T-helper 17 cell (primary cell): Measurements from ENCODE around the gene KIAA1549. TPM values are rescaled to one million over a fixed set of nuclear protein-coding genes. Genes with fewer than 3 reads are reported as not detected.
"Not testable (repeated sequence)": the region's sequence is repeated elsewhere in the genome, so short reads cannot be mapped to it uniquely, and the experiment has no call there.

Source experiments
- ATAC-seq: fragments of 150-1000 bp; cut with Tn5 transposase; 2 replicates; pipeline ENCODE4 v1.10.0; 2021; ENCODE audit warnings: mild to moderate bottlenecking, moderate library complexity
- DNase-seq, 3 donors: peaks; one replicate each; pipeline versions ENCODE4 v3.0.0 to v3.0.0-alpha.2; 2020 to 2021
- H3K9me3 ChIP-seq: one replicate; pipeline ENCODE4 v1.7.0; 2013; ENCODE audit warnings: low read length, mild to moderate bottlenecking; ENCODE audit not compliant: control insufficient read depth, poor library complexity, severe bottlenecking
- H3K27ac Mint-ChIP-seq: one replicate; pipeline ENCODE4 v1.8.0; 2022; ENCODE audit warnings: mild to moderate bottlenecking, moderate library complexity, mixed read lengths
- H3K27me3 Mint-ChIP-seq: one replicate; pipeline ENCODE4 v1.8.0; 2022; ENCODE audit warnings: mixed read lengths
- H3K36me3 Mint-ChIP-seq: one replicate; pipeline ENCODE4 v1.8.0; 2022; ENCODE audit warnings: low read depth, mixed read lengths
- H3K4me1 Mint-ChIP-seq: one replicate; pipeline ENCODE4 v1.8.0; 2022; ENCODE audit warnings: mild to moderate bottlenecking, mixed read lengths
- H3K4me3 Mint-ChIP-seq: one replicate; pipeline ENCODE4 v1.8.0; 2022; ENCODE audit warnings: mild to moderate bottlenecking, moderate library complexity, mixed read lengths
- total RNA-seq, 4 donors: library from RNA in 2 of 4; stranded (reverse) in 2 of 4; gene quantifications; one replicate each; pipeline ENCODE4 v1.2.3 and lab custom pipeline; 2022 to 2026

Gene KIAA1549
- total RNA-seq, 2 donors from 2014 or later: 0.21 TPM; not detected in 1

- H3K27me3 Mint-ChIP-seq: peaks cover 63% of the 10 kb centered on the region
- ATAC-seq (no peak), DNase-seq (no peak)
- H3K4me3 Mint-ChIP-seq: no peak overlapping the region
- no peak overlapping the region for H3K27ac Mint-ChIP-seq
- no peaks in the 10 kb centered on the region for H3K36me3 Mint-ChIP-seq
- no peaks in the 10 kb centered on the region for H3K4me1 Mint-ChIP-seq
- H3K9me3 ChIP-seq: no peaks in the 10 kb centered on the region
Measured at GRCh38 chr7:138832966-138833365, 148.2 kb downstream of the KIAA1549 start.

- Mint-ChIP-seq H3K4me1 (no peaks in the 10 kb centered on the region), H3K4me3 (no peak overlapping the region), H3K36me3 (peaks cover 5% of the 10 kb centered on the region), H3K27me3 (peaks cover 57% of the 10 kb centered on the region), H3K27ac (no peak overlapping the region)
- no peaks in the 10 kb centered on the region for H3K9me3 ChIP-seq
- DNase-seq (no peak), ATAC-seq (no peak)
Measured at GRCh38 chr7:138829335-138829734, 151.9 kb downstream of the KIAA1549 start.

GRCh38 chr7:138828302-138828701 lies 152.9 kb downstream of the KIAA1549 start:
- Mint-ChIP-seq H3K4me3 (no peak overlapping the region), H3K4me1 (no peaks in the 10 kb centered on the region), H3K27ac (no peak overlapping the region), H3K27me3 (peaks cover 46% of the 10 kb centered on the region), H3K36me3 (peaks cover 5% of the 10 kb centered on the region)
- no peak for ATAC-seq
- no peak for DNase-seq
- no peaks in the 10 kb centered on the region for H3K9me3 ChIP-seq

- Mint-ChIP-seq H3K36me3 (peaks cover 5% of the 10 kb centered on the region), H3K4me3 (no peak overlapping the region), H3K27ac (no peak overlapping the region), H3K27me3 (peaks cover 23% of the 10 kb centered on the region), H3K4me1 (no peaks in the 10 kb centered on the region)
- no peak for ATAC-seq
- DNase-seq: no peak
- H3K9me3 ChIP-seq: no peaks in the 10 kb centered on the region
Measured at GRCh38 chr7:138825049-138825721, 156.0 kb downstream of the KIAA1549 start.

- no peak overlapping the region for H3K27ac Mint-ChIP-seq
- ATAC-seq: no peak
- no peaks in the 10 kb centered on the region for H3K4me1 Mint-ChIP-seq
- no peaks in the 10 kb centered on the region for H3K9me3 ChIP-seq
- H3K4me3 Mint-ChIP-seq: no peak overlapping the region
- no peak for DNase-seq
- peaks cover 16% of the 10 kb centered on the region for H3K27me3 Mint-ChIP-seq
- H3K36me3 Mint-ChIP-seq: peaks cover 5% of the 10 kb centered on the region
Measured at GRCh38 chr7:138822867-138823535, 158.2 kb downstream of the KIAA1549 start.

- no peaks in the 10 kb centered on the region for H3K9me3 ChIP-seq
- H3K4me3 Mint-ChIP-seq: no peak overlapping the region
- DNase-seq: no peak
- H3K27me3 Mint-ChIP-seq: peaks cover 16% of the 10 kb centered on the region
- H3K36me3 Mint-ChIP-seq: peaks cover 5% of the 10 kb centered on the region
- no peaks in the 10 kb centered on the region for H3K4me1 Mint-ChIP-seq
- H3K27ac Mint-ChIP-seq: no peak overlapping the region
- no peak for ATAC-seq
Measured at GRCh38 chr7:138821912-138822311, 159.3 kb downstream of the KIAA1549 start.

- Mint-ChIP-seq H3K27me3 (no peaks in the 10 kb centered on the region), H3K4me1 (no peaks in the 10 kb centered on the region), H3K4me3 (no peak overlapping the region), H3K27ac (no peak overlapping the region), H3K36me3 (no peaks in the 10 kb centered on the region)
- H3K9me3 ChIP-seq: no peaks in the 10 kb centered on the region
- ATAC-seq (no peak), DNase-seq (no peak)
Measured at GRCh38 chr7:138819625-138820024, 161.6 kb downstream of the KIAA1549 start.

GRCh38 chr7:138816650-138817049 lies 164.5 kb downstream of the KIAA1549 start:
- H3K27ac Mint-ChIP-seq: no peak overlapping the region
- H3K9me3 ChIP-seq: no peaks in the 10 kb centered on the region
- no peak for DNase-seq
- no peaks in the 10 kb centered on the region for H3K27me3 Mint-ChIP-seq
- ATAC-seq: no peak
- H3K4me3 Mint-ChIP-seq: no peak overlapping the region
- H3K36me3 Mint-ChIP-seq: no peaks in the 10 kb centered on the region
- no peaks in the 10 kb centered on the region for H3K4me1 Mint-ChIP-seq

- Mint-ChIP-seq H3K27me3 (no peaks in the 10 kb centered on the region), H3K4me1 (no peaks in the 10 kb centered on the region), H3K27ac (no peak overlapping the region), H3K36me3 (no peaks in the 10 kb centered on the region), H3K4me3 (no peak overlapping the region)
- no peaks in the 10 kb centered on the region for H3K9me3 ChIP-seq
- ATAC-seq (no peak), DNase-seq (no peak)
Measured at GRCh38 chr7:138814816-138815332, 166.3 kb downstream of the KIAA1549 start.

GRCh38 chr7:138813945-138814344 lies 167.2 kb downstream of the KIAA1549 start:
- H3K27me3 Mint-ChIP-seq: no peaks in the 10 kb centered on the region
- DNase-seq (no peak), ATAC-seq (no peak)
- H3K9me3 ChIP-seq: no peaks in the 10 kb centered on the region
- H3K36me3 Mint-ChIP-seq: no peaks in the 10 kb centered on the region
- H3K4me3 Mint-ChIP-seq: no peak overlapping the region
- no peaks in the 10 kb centered on the region for H3K4me1 Mint-ChIP-seq
- H3K27ac Mint-ChIP-seq: no peak overlapping the region

- not testable (repeated sequence) for H3K36me3 Mint-ChIP-seq, DNase-seq, H3K27me3 Mint-ChIP-seq, H3K9me3 ChIP-seq, ATAC-seq, H3K4me3 Mint-ChIP-seq, H3K4me1 Mint-ChIP-seq, H3K27ac Mint-ChIP-seq
Measured at GRCh38 chr7:138811327-138811726, 169.9 kb downstream of the KIAA1549 start.

- H3K9me3 ChIP-seq: no peaks in the 10 kb centered on the region
- no peak for DNase-seq
- H3K27me3 Mint-ChIP-seq: peaks cover 10% of the 10 kb centered on the region
- no peak overlapping the region for H3K27ac Mint-ChIP-seq
- peaks cover 2% of the 10 kb centered on the region for H3K36me3 Mint-ChIP-seq
- H3K4me3 Mint-ChIP-seq: no peak overlapping the region
- no peak for ATAC-seq
- no peaks in the 10 kb centered on the region for H3K4me1 Mint-ChIP-seq
Measured at GRCh38 chr7:138809346-138809745, 171.8 kb downstream of the KIAA1549 start.

GRCh38 chr7:138804618-138805017 lies 176.6 kb downstream of the KIAA1549 start:
- ATAC-seq (no peak), DNase-seq (no peak)
- peaks cover 25% of the 10 kb centered on the region for H3K27me3 Mint-ChIP-seq
- no peaks in the 10 kb centered on the region for H3K9me3 ChIP-seq
- H3K4me3 Mint-ChIP-seq: no peak overlapping the region
- H3K36me3 Mint-ChIP-seq: peaks cover 2% of the 10 kb centered on the region
- no peak overlapping the region for H3K27ac Mint-ChIP-seq
- no peaks in the 10 kb centered on the region for H3K4me1 Mint-ChIP-seq

- DNase-seq (no peak), ATAC-seq (no peak)
- H3K36me3 Mint-ChIP-seq: no peaks in the 10 kb centered on the region
- H3K9me3 ChIP-seq: no peaks in the 10 kb centered on the region
- no peak overlapping the region for H3K4me3 Mint-ChIP-seq
- H3K27ac Mint-ChIP-seq: no peak overlapping the region
- peaks cover 32% of the 10 kb centered on the region for H3K27me3 Mint-ChIP-seq
- peaks cover 3% of the 10 kb centered on the region for H3K4me1 Mint-ChIP-seq
Measured at GRCh38 chr7:138802706-138803105, 178.5 kb downstream of the KIAA1549 start.
